ENCODE data around the gene DRD5.

- no peak for TF ChIP-seq CTCF (IDR thresholded peaks at IDR 0.05; ENCODE audit: low read depth, low read length)
- no peak for TF ChIP-seq POLR2A (IDR thresholded peaks at IDR 0.05; ENCODE audit: extremely low read depth, insufficient read length)
- TF ChIP-seq MAX (IDR thresholded peaks at IDR 0.05; ENCODE audit: low read depth, low read length), result no peak
- no peak for TF ChIP-seq MYC (IDR thresholded peaks at IDR 0.05; ENCODE audit: low read depth, low read length)
Observed at GRCh38 chr4:9781343-9782135, at the start of gene DRD5.
